ENCODE results near the gene NPHP4.

NPHP4 gene

GRCh38 chr1:5997316-5997715 is 5.1 kb upstream of the NPHP4 start:
- TF ChIP-seq BACH2 (CRISPR knock-in tag; IDR thresholded peaks at IDR 0.05; ENCODE audit: borderline replicate concordance): no peak
- no peak for TF ChIP-seq PPARA (CRISPR knock-in tag; IDR thresholded peaks at IDR 0.05; ENCODE audit: borderline replicate concordance)
- no peak for TF ChIP-seq OSR1 (CRISPR knock-in tag; IDR thresholded peaks at IDR 0.05)
- TF ChIP-seq CSRNP3 (CRISPR knock-in tag; IDR thresholded peaks at IDR 0.05): no peak
- TF ChIP-seq RARB (CRISPR knock-in tag; IDR thresholded peaks at IDR 0.05): no peak
- no peak for ATAC-seq

GRCh38 chr1:5996641-5997270 is 4.5 kb upstream of the NPHP4 start:
- TF ChIP-seq POU6F1 (CRISPR knock-in tag; IDR thresholded peaks at IDR 0.05; ENCODE audit: borderline replicate concordance, low read depth) (no peak), ZFP30 (CRISPR knock-in tag; IDR thresholded peaks at IDR 0.05) (no peak), ESRRG (CRISPR knock-in tag; IDR thresholded peaks at IDR 0.05) (no peak), CREB5 (CRISPR knock-in tag; IDR thresholded peaks at IDR 0.05; ENCODE audit: low read depth) (no peak), OSR1 (CRISPR knock-in tag; IDR thresholded peaks at IDR 0.05) (no peak), BACH2 (CRISPR knock-in tag; IDR thresholded peaks at IDR 0.05; ENCODE audit: borderline replicate concordance) (no peak), TSHZ2 (CRISPR knock-in tag; IDR thresholded peaks at IDR 0.05) (no peak), ZFP3 (CRISPR knock-in tag; IDR thresholded peaks at IDR 0.05) (no peak), ISL1 (CRISPR knock-in tag; IDR thresholded peaks at IDR 0.05) (no peak), ZNF8 (CRISPR knock-in tag; IDR thresholded peaks at IDR 0.05) (no peak), TOX (CRISPR knock-in tag; IDR thresholded peaks at IDR 0.05; ENCODE audit: borderline replicate concordance) (no peak), ZNF70 (CRISPR knock-in tag; IDR thresholded peaks at IDR 0.05) (no peak), PPARA (CRISPR knock-in tag; IDR thresholded peaks at IDR 0.05; ENCODE audit: borderline replicate concordance) (no peak), RARB (CRISPR knock-in tag; IDR thresholded peaks at IDR 0.05) (no peak), CSRNP3 (CRISPR knock-in tag; IDR thresholded peaks at IDR 0.05) (no peak), TCF4 (CRISPR knock-in tag; IDR thresholded peaks at IDR 0.05; ENCODE audit: borderline replicate concordance) (no peak), GLIS3 (CRISPR knock-in tag; IDR thresholded peaks at IDR 0.05) (no peak), ZNF565 (CRISPR knock-in tag; conservative IDR thresholded peaks at IDR 0.05; ENCODE audit: low read depth) (no peak), ARNTL (CRISPR knock-in tag; IDR thresholded peaks at IDR 0.05; ENCODE audit: borderline replicate concordance, low read depth) (no peak)
- no peak for ATAC-seq

- TF ChIP-seq ZNF70 (CRISPR knock-in tag; IDR thresholded peaks at IDR 0.05) (no peak), TCF4 (CRISPR knock-in tag; IDR thresholded peaks at IDR 0.05; ENCODE audit: borderline replicate concordance) (no peak), GLIS3 (CRISPR knock-in tag; IDR thresholded peaks at IDR 0.05) (no peak), ZNF8 (CRISPR knock-in tag; IDR thresholded peaks at IDR 0.05) (no peak), CSRNP3 (CRISPR knock-in tag; IDR thresholded peaks at IDR 0.05) (no peak), ESRRG (CRISPR knock-in tag; IDR thresholded peaks at IDR 0.05) (no peak), PATZ1 (CRISPR knock-in tag; IDR thresholded peaks at IDR 0.05; ENCODE audit: borderline replicate concordance) (no peak)
- ATAC-seq: no peak
Observed at GRCh38 chr1:5995871-5996630, 3.8 kb upstream of the NPHP4 start.
